ENCODE measurements around the gene GDF3.
A peak's percentile ranks its signal among the peaks of the same experiment; 100 is the strongest.
"Not testable (repeated sequence)": the region's sequence is repeated elsewhere in the genome, so short reads cannot be mapped to it uniquely, and the experiment has no call there.

Gene GDF3

DNA sequence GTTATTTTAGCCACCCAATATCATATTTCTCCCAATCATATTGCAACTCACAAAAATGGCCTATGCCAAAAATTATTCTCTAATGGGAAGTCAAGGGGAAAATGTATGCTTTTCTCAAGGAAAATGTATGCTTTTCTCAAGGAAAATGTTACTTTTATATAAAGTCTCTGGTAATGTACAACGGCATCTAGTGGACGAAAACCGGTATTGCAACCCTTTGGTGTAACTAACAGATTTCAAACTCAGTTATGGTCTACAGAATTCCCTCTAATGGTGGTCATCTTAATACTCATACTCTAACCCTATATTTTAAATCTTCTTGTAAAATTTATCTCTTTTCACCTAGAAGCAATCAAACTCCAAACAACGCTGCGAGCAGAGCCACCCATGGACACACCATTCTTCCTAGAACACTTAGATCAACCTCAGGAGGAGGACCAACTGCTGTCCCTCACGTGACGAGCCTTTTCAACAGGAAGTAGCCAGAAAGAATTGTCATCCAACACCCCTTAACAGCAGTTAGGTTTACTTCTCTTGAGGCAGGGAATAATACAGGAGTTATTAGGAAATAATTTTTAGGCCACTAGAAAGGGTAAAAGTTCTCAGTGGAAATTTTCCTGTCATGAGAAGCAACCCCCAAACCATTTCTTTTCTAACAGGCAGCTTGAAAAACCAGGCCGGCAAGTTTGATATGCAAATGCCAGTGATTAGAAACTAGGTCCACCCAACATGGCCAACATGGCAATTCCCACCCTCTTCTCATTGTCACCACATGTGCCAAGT lies 50.0 kb downstream of the GDF3 start:
- 22% methylated on average over 6 of the region's 8 CpGs for WGBS
- H3K4me3 ChIP-seq (ENCODE audit: insufficient read depth in 1 of 2, low read depth in 1 of 2, low read length in 2 of 2), result no peak overlapping the region
- H3K14ac ChIP-seq (ENCODE audit: low read length in 2 of 2), result no peak overlapping the region
- no peaks in the 10 kb centered on the region for H3K4me1 ChIP-seq (ENCODE audit: control insufficient read depth, insufficient read depth, low read depth, low read length)
- no peak overlapping the region for H2BK120ac ChIP-seq (ENCODE audit: low read depth, low read length)
- H3K18ac ChIP-seq (ENCODE audit: low read depth in 1 of 2, low read length in 2 of 2), result no peak overlapping the region
- no peak overlapping the region for H3K4me2 ChIP-seq (ENCODE audit: low read length, poor library complexity, severe bottlenecking)
- H2BK12ac ChIP-seq (ENCODE audit: low read length in 2 of 2), result no peak overlapping the region
- DNase-seq, result peak; percentile 43
- H3K36me3 ChIP-seq (ENCODE audit: control insufficient read depth in 1 of 2, insufficient read depth in 2 of 2, low read depth in 1 of 2, low read length in 2 of 2), result no peaks in the 10 kb centered on the region
- H2AK5ac ChIP-seq (ENCODE audit: low read length, severe bottlenecking), result no peak overlapping the region
- H2BK15ac ChIP-seq (ENCODE audit: low read depth, poor library complexity, severe bottlenecking), result no peak overlapping the region
- no peak overlapping the region for H3K27ac ChIP-seq (ENCODE audit: low read length, poor library complexity, severe bottlenecking)
- H3K79me1 ChIP-seq (replicated peaks; ENCODE audit: low read length, poor library complexity, severe bottlenecking), result no peaks in the 10 kb centered on the region
- H3K27me3 ChIP-seq (ENCODE audit: control insufficient read depth in 1 of 2, insufficient read depth in 1 of 2, low read length in 2 of 2), result peaks cover 11 to 15% of the 10 kb centered on the region in 2 experiments
- H2BK5ac ChIP-seq (ENCODE audit: low read depth, low read length, poor library complexity, severe bottlenecking), result no peak overlapping the region
- H2AFZ ChIP-seq (ENCODE audit: low read depth, low read length), result no peak overlapping the region
- no peaks in the 10 kb centered on the region for H3K9me3 ChIP-seq (ENCODE audit: control insufficient read depth, low read length)
- no peak overlapping the region for H4K91ac ChIP-seq (ENCODE audit: low read length)
- no peak overlapping the region for H3K23ac ChIP-seq (ENCODE audit: low read length in 2 of 2)
- H3K9ac ChIP-seq (ENCODE audit: low read length), result no peak overlapping the region
- no peak overlapping the region for H3K4ac ChIP-seq (ENCODE audit: low read depth in 1 of 2, low read length in 2 of 2)
- no peak overlapping the region for H4K8ac ChIP-seq (ENCODE audit: low read length)

DNA sequence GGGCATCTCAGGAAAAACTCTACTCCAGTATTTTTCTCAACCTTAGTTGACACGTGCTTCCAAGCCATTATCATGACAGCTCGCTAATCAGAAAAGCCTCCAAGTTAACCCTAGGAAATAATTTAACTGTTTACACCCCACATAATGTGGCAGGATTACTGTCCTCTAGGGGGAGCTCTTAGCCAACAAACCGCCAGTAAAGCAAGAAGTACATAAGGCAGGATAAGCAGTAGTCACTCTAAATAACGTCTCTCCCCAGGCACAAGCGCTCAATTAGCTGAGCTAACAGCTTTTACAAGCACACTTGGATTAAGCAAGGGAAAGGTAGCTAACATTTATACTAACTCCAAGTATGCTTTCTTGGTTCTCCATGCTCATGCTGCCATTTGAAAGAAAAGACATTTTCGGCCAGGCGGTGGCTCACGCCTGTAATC lies 52.7 kb downstream of the GDF3 start:
- WGBS, result 53% methylated on average over 8 of the region's 8 CpGs
- Histone ChIP-seq H3K23ac (ENCODE audit: low read length in 2 of 2) (no peak overlapping the region), H4K8ac (ENCODE audit: low read length) (no peak overlapping the region), H2BK120ac (ENCODE audit: low read depth, low read length) (no peak overlapping the region), H3K4ac (ENCODE audit: low read depth in 1 of 2, low read length in 2 of 2) (no peak overlapping the region), H2AK5ac (ENCODE audit: low read length, severe bottlenecking) (no peak overlapping the region), H3K36me3 (ENCODE audit: control insufficient read depth in 1 of 2, insufficient read depth in 2 of 2, low read depth in 1 of 2, low read length in 2 of 2) (no peaks in the 10 kb centered on the region), H2BK5ac (ENCODE audit: low read depth, low read length, poor library complexity, severe bottlenecking) (no peak overlapping the region), H3K79me1 (replicated peaks; ENCODE audit: low read length, poor library complexity, severe bottlenecking) (no peaks in the 10 kb centered on the region), H2BK12ac (ENCODE audit: low read length in 2 of 2) (no peak overlapping the region), H4K91ac (ENCODE audit: low read length) (no peak overlapping the region), H3K14ac (ENCODE audit: low read length in 2 of 2) (no peak overlapping the region), H3K4me3 (ENCODE audit: insufficient read depth in 1 of 2, low read depth in 1 of 2, low read length in 2 of 2) (no peak overlapping the region), H3K27me3 (ENCODE audit: control insufficient read depth in 1 of 2, insufficient read depth in 1 of 2, low read length in 2 of 2) (peaks cover 8 to 25% of the 10 kb centered on the region in 2 experiments), H2AFZ (ENCODE audit: low read depth, low read length) (no peak overlapping the region), H3K9ac (ENCODE audit: low read length) (no peak overlapping the region), H2BK15ac (ENCODE audit: low read depth, poor library complexity, severe bottlenecking) (no peak overlapping the region), H3K27ac (ENCODE audit: low read length, poor library complexity, severe bottlenecking) (no peak overlapping the region), H3K4me1 (ENCODE audit: control insufficient read depth, insufficient read depth, low read depth, low read length) (no peaks in the 10 kb centered on the region), H3K9me3 (ENCODE audit: control insufficient read depth, low read length) (no peaks in the 10 kb centered on the region), H3K4me2 (ENCODE audit: low read length, poor library complexity, severe bottlenecking) (no peak overlapping the region), H3K18ac (ENCODE audit: low read depth in 1 of 2, low read length in 2 of 2) (no peak overlapping the region)
- DNase-seq, result peak; percentile 20

DNA sequence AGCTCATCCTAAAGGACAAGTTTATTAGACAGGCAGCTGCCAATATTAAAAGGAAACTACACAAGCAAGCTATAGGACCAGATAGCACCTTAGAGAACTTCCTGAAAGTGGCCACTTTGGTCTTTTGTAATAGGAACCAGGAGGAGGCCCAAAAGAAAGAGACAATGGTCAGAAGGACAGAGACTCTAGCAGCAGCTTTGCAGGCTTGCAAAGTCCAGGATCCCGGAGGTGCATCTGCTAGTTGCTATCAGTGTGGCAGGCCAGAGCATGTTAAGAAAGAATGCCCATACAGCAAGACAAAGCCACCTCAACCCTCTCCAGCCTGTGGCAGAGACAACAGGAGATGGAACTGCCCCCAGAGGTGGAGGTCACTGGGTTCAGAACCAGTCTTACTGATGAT lies 53.3 kb downstream of the GDF3 start:
- Histone ChIP-seq H3K9me3 (ENCODE audit: control insufficient read depth, low read length) (no peaks in the 10 kb centered on the region), H2AFZ (ENCODE audit: low read depth, low read length) (no peak overlapping the region), H4K91ac (ENCODE audit: low read length) (no peak overlapping the region), H3K4me3 (ENCODE audit: insufficient read depth in 1 of 2, low read depth in 1 of 2, low read length in 2 of 2) (no peak overlapping the region), H3K79me1 (replicated peaks; ENCODE audit: low read length, poor library complexity, severe bottlenecking) (no peaks in the 10 kb centered on the region), H2BK5ac (ENCODE audit: low read depth, low read length, poor library complexity, severe bottlenecking) (no peak overlapping the region), H3K36me3 (ENCODE audit: control insufficient read depth in 1 of 2, insufficient read depth in 2 of 2, low read depth in 1 of 2, low read length in 2 of 2) (no peaks in the 10 kb centered on the region), H3K27ac (ENCODE audit: low read length, poor library complexity, severe bottlenecking) (no peak overlapping the region), H3K27me3 (ENCODE audit: control insufficient read depth in 1 of 2, insufficient read depth in 1 of 2, low read length in 2 of 2) (peaks cover 8 to 30% of the 10 kb centered on the region in 2 experiments), H2BK12ac (ENCODE audit: low read length in 2 of 2) (no peak overlapping the region), H3K18ac (ENCODE audit: low read depth in 1 of 2, low read length in 2 of 2) (no peak overlapping the region), H2BK15ac (ENCODE audit: low read depth, poor library complexity, severe bottlenecking) (no peak overlapping the region), H3K14ac (ENCODE audit: low read length in 2 of 2) (no peak overlapping the region), H3K4me1 (ENCODE audit: control insufficient read depth, insufficient read depth, low read depth, low read length) (no peaks in the 10 kb centered on the region), H4K8ac (ENCODE audit: low read length) (no peak overlapping the region), H3K4ac (ENCODE audit: low read depth in 1 of 2, low read length in 2 of 2) (no peak overlapping the region), H3K9ac (ENCODE audit: low read length) (no peak overlapping the region), H2BK120ac (ENCODE audit: low read depth, low read length) (no peak overlapping the region), H3K23ac (ENCODE audit: low read length in 2 of 2) (no peak overlapping the region), H2AK5ac (ENCODE audit: low read length, severe bottlenecking) (no peak overlapping the region), H3K4me2 (ENCODE audit: low read length, poor library complexity, severe bottlenecking) (no peak overlapping the region)
- no peak for DNase-seq
- 41% methylated on average over 1 of the region's 1 CpG for WGBS

DNA sequence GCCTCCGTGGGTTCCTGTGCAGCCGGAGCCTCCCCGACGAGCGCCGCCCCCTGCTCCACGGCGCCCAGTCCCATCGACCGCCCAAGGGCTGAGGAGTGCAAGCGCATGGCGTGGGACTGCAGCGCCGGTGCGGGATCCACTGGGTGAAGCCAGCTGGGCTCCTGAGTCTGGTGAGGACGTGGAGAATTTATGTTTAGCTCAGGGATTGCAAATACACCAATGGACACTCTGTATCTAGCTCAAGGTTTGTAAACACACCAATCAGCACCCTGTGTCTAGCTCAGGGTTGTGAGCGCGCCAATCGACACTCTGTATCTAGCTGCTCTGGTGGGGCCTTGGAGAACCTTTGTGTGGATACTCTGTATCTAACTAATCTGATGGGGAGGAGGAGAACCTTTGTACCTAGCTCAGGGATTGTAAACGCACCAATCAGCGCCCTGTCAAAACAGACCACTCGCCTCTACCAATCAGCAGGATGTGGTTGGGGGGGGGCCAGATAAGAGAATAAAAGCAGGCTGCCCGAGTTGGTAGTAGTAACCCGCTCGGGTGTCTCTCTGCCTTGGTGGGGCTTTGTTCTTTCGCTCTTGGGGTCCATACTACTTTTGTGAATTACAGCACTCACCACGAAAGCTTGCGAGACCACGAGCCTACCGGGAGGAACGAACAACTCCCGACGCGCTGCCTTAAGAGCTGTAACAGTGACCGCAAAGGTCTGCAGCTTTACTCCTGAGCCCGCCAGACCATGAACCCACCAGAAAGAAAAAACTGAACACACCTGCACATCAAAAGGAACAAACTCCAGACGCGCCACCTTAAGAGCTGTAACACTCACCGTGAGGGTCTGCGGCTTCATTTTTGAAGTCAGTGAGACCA lies 55.2 kb downstream of the GDF3 start:
- H2BK12ac ChIP-seq (ENCODE audit: low read length in 2 of 2); H2BK15ac ChIP-seq (ENCODE audit: low read depth, poor library complexity, severe bottlenecking); H2BK5ac ChIP-seq (ENCODE audit: low read depth, low read length, poor library complexity, severe bottlenecking); H2BK120ac ChIP-seq (ENCODE audit: low read depth, low read length); H4K8ac ChIP-seq (ENCODE audit: low read length); DNase-seq; H3K23ac ChIP-seq (ENCODE audit: low read length in 2 of 2); H3K79me1 ChIP-seq (replicated peaks; ENCODE audit: low read length, poor library complexity, severe bottlenecking); H2AFZ ChIP-seq (ENCODE audit: low read depth, low read length); H3K36me3 ChIP-seq (ENCODE audit: control insufficient read depth in 1 of 2, insufficient read depth in 2 of 2, low read depth in 1 of 2, low read length in 2 of 2); H3K9ac ChIP-seq (ENCODE audit: low read length); H3K4ac ChIP-seq (ENCODE audit: low read depth in 1 of 2, low read length in 2 of 2); H2AK5ac ChIP-seq (ENCODE audit: low read length, severe bottlenecking); H3K4me1 ChIP-seq (ENCODE audit: control insufficient read depth, insufficient read depth, low read depth, low read length); H4K91ac ChIP-seq (ENCODE audit: low read length); H3K9me3 ChIP-seq (ENCODE audit: control insufficient read depth, low read length); H3K4me2 ChIP-seq (ENCODE audit: low read length, poor library complexity, severe bottlenecking); H3K18ac ChIP-seq (ENCODE audit: low read depth in 1 of 2, low read length in 2 of 2); H3K27ac ChIP-seq (ENCODE audit: low read length, poor library complexity, severe bottlenecking): not testable (repeated sequence)
- Histone ChIP-seq H3K27me3 (ENCODE audit: control insufficient read depth in 1 of 2, insufficient read depth in 1 of 2, low read length in 2 of 2) (peaks cover 8 to 30% of the 10 kb centered on the region in 2 experiments), H3K14ac (ENCODE audit: low read length in 2 of 2) (peak overlapping the region in 1 of 2 experiments; percentile 15), H3K4me3 (ENCODE audit: insufficient read depth in 1 of 2, low read depth in 1 of 2, low read length in 2 of 2) (peak overlapping the region in 1 of 2 experiments; percentile 33)
- WGBS, result 78% methylated on average over 37 of the region's 40 CpGs

Measured in mesenchymal stem cell (in vitro differentiated cells and primary cell).